Liver (tissue), 3 donors: ENCODE results near the gene SGO1.

Source experiments
- CTCF ChIP-seq: fragments of 150-350 bp; IDR thresholded peaks from 2 replicates; pipeline ENCODE4 v1.5.1; 2017; ENCODE audit warnings: improper control_type of control experiment, low read depth, low read length; ENCODE audit not compliant: missing input control
- FOXA1 ChIP-seq: IDR thresholded peaks from 2 replicates; pipeline ENCODE4 v1.6.1; 2016; ENCODE audit warnings: antibody characterized with exemption
- HNF4G ChIP-seq: IDR thresholded peaks from 2 replicates; pipeline ENCODE4 v1.6.1; 2016; ENCODE audit warnings: antibody characterized with exemption
- MAX ChIP-seq: IDR thresholded peaks from 2 replicates; pipeline ENCODE4 v1.6.1; 2016; ENCODE audit warnings: antibody characterized with exemption
- NR2F2 ChIP-seq: IDR thresholded peaks from 2 replicates; pipeline ENCODE4 v1.6.1; 2016; ENCODE audit warnings: antibody characterized with exemption
- RAD21 ChIP-seq, 2 donors: IDR thresholded peaks; 2 replicates each; pipeline ENCODE4 v1.6.1; 2016; ENCODE audit warnings: antibody characterized with exemption in 2 of 2, mild to moderate bottlenecking in 2 of 2
- REST ChIP-seq: IDR thresholded peaks from 2 replicates; pipeline ENCODE4 v1.6.1; 2016; ENCODE audit warnings: antibody characterized with exemption, mild to moderate bottlenecking
- SP1 ChIP-seq: IDR thresholded peaks from 2 replicates; pipeline ENCODE4 v1.6.1; 2018; ENCODE audit warnings: antibody characterized with exemption, mild to moderate bottlenecking
- TAF1 ChIP-seq: conservative IDR thresholded peaks from 2 replicates; pipeline ENCODE4 v1.6.1; 2016; ENCODE audit warnings: antibody characterized with exemption, mild to moderate bottlenecking
- donor health status: healthy.
- donor health status: healthy.

- no peak for TF ChIP-seq CTCF
- TF ChIP-seq SP1 = no peak
- no peak for TF ChIP-seq RAD21 (IDR thresholded peaks at IDR 0.05)
- TF ChIP-seq REST = no peak
- TF ChIP-seq NR2F2 = no peak
- no peak for TF ChIP-seq TAF1
- TF ChIP-seq HNF4G = no peak
- TF ChIP-seq FOXA1 = no peak
- TF ChIP-seq MAX = no peak
Measured at GRCh38 chr3:20121088-20121487, 64.9 kb downstream of the SGO1 start.
